Progenitor cell of endocrine pancreas (in vitro differentiated cells): Measurements from ENCODE around the gene ANGEL2. TPM values are rescaled to one million over a fixed set of nuclear protein-coding genes. Genes with fewer than 3 reads are reported as not detected.
"Not testable (repeated sequence)": the region's sequence is repeated elsewhere in the genome, so short reads cannot be mapped to it uniquely, and the experiment has no call there.

Experiments
- DNase-seq: peaks from one replicate; pipeline ENCODE4 v3.0.0; 2021; ENCODE audit warnings: low spot score; ENCODE audit not compliant: unreplicated experiment
- H3K27ac Mint-ChIP-seq: 2 replicates; pipeline ENCODE4 v1.8.0; 2021; ENCODE audit warnings: mild to moderate bottlenecking, moderate library complexity, mixed read lengths
- H3K27me3 Mint-ChIP-seq: 2 replicates; pipeline ENCODE4 v1.8.0; 2021; ENCODE audit warnings: mixed read lengths
- H3K36me3 Mint-ChIP-seq: 2 replicates; pipeline ENCODE4 v1.8.0; 2022; ENCODE audit warnings: mixed read lengths; ENCODE audit not compliant: insufficient read depth
- H3K4me1 Mint-ChIP-seq: 2 replicates; pipeline ENCODE4 v1.8.0; 2021; ENCODE audit warnings: low read depth, mixed read lengths
- H3K4me3 Mint-ChIP-seq: 2 replicates; pipeline ENCODE4 v1.8.0; 2021; ENCODE audit warnings: low read depth, mild to moderate bottlenecking, moderate library complexity, mixed read lengths
- H3K9me3 Mint-ChIP-seq: 2 replicates; pipeline ENCODE4 v1.8.0; 2021; ENCODE audit warnings: low read depth, mixed read lengths
- total RNA-seq: library from RNA; stranded (reverse); gene quantifications from 2 replicates; pipeline ENCODE4 v1.2.1, GENCODE V29; 2021
- TF ChIP-seq, protein P1 (sequence below): fragments of 200-600 bp; sonication (generic); IDR thresholded peaks from one replicate; pipeline ENCODE4 v1.5.0; 2021; ENCODE audit warnings: antibody characterized with exemption, mild to moderate bottlenecking; ENCODE audit not compliant: unreplicated experiment

Gene ANGEL2
- total RNA-seq, 1 donor from 2014 or later: 50.6 TPM

- Mint-ChIP-seq H3K27ac (no peak overlapping the region), H3K4me1 (no peaks in the 10 kb centered on the region), H3K36me3 (no peaks in the 10 kb centered on the region), H3K9me3 (peaks cover 6% of the 10 kb centered on the region), H3K4me3 (no peak overlapping the region), H3K27me3 (no peaks in the 10 kb centered on the region)
- TF ChIP-seq, protein P1, sequence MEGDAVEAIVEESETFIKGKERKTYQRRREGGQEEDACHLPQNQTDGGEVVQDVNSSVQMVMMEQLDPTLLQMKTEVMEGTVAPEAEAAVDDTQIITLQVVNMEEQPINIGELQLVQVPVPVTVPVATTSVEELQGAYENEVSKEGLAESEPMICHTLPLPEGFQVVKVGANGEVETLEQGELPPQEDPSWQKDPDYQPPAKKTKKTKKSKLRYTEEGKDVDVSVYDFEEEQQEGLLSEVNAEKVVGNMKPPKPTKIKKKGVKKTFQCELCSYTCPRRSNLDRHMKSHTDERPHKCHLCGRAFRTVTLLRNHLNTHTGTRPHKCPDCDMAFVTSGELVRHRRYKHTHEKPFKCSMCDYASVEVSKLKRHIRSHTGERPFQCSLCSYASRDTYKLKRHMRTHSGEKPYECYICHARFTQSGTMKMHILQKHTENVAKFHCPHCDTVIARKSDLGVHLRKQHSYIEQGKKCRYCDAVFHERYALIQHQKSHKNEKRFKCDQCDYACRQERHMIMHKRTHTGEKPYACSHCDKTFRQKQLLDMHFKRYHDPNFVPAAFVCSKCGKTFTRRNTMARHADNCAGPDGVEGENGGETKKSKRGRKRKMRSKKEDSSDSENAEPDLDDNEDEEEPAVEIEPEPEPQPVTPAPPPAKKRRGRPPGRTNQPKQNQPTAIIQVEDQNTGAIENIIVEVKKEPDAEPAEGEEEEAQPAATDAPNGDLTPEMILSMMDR: no peak
- DNase-seq: no peak
Measured at GRCh38 chr1:213035573-213035972, 19.9 kb upstream of the ANGEL2 start.

- TF ChIP-seq, protein P1: no peak
- H3K9me3 Mint-ChIP-seq: peaks cover 6% of the 10 kb centered on the region
- DNase-seq: no peak
- no peaks in the 10 kb centered on the region for H3K36me3 Mint-ChIP-seq
- H3K27me3 Mint-ChIP-seq: no peaks in the 10 kb centered on the region
- no peaks in the 10 kb centered on the region for H3K4me1 Mint-ChIP-seq
- H3K27ac Mint-ChIP-seq: no peak overlapping the region
- no peak overlapping the region for H3K4me3 Mint-ChIP-seq
Measured at GRCh38 chr1:213034713-213035112, 19.0 kb upstream of the ANGEL2 start.

DNA sequence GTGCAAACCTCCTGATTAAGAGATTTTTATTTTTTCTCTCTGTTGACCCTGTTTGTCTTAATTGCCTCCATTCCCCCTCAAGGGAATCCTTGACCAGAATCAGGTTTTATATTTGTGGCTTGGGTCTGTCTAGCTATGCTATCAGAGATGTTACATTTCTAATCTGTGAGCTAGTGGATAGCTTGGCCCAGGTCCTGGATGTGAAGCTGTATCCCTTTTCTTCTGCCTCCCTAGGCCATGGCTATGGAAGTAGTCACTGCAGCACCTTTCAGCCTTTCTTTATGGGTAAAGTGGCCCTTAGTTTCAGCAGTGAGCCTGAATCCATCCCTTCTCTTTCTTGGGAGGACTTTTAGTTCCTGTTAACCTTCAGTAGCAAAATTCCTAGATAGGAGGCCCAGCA lies 17.0 kb upstream of the ANGEL2 start:
- Mint-ChIP-seq H3K27me3 (no peaks in the 10 kb centered on the region), H3K27ac (no peak overlapping the region), H3K36me3 (no peaks in the 10 kb centered on the region)

DNA sequence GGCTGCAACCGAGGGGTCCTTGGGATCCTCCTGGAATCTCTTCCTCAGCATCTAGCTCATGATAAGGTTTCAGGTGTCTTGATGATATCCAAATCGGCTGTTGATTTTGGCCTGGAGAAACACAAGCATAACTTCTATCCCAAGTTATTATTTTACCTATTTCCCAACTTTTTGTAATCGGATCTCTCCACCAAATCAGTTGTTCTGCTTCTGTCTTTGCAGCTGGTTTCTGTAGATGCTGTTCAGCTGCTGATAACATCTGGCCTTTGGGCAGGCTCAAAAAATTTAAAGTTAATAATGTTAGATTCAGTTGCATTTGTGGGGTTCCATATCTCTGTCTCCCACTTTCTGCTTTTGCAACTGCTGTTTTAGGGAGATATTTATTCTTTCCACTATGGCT lies 11.4 kb upstream of the ANGEL2 start:
- H3K36me3 Mint-ChIP-seq, H3K4me1 Mint-ChIP-seq, H3K4me3 Mint-ChIP-seq, DNase-seq, H3K27me3 Mint-ChIP-seq, H3K27ac Mint-ChIP-seq: not testable (repeated sequence)
- H3K9me3 Mint-ChIP-seq: peaks cover 18% of the 10 kb centered on the region

More for the DNA sequence above, 17.0 kb upstream of the ANGEL2 start:
- Mint-ChIP-seq H3K4me3 (no peak overlapping the region), H3K4me1 (no peaks in the 10 kb centered on the region), H3K9me3 (peaks cover 6% of the 10 kb centered on the region)
- DNase-seq: no peak
- TF ChIP-seq, protein P1: no peak

- Mint-ChIP-seq H3K9me3 (peaks cover 5% of the 10 kb centered on the region), H3K36me3 (no peaks in the 10 kb centered on the region), H3K4me1 (peaks cover 2% of the 10 kb centered on the region), H3K27me3 (no peaks in the 10 kb centered on the region), H3K4me3 (no peak overlapping the region), H3K27ac (no peak overlapping the region)
- DNase-seq: no peak
- TF ChIP-seq, protein P1: no peak
Measured at GRCh38 chr1:213020016-213020415, 4.3 kb upstream of the ANGEL2 start.

GRCh38 chr1:213019450-213019849 lies 3.8 kb upstream of the ANGEL2 start:
- no peaks in the 10 kb centered on the region for H3K27me3 Mint-ChIP-seq
- peaks cover 5% of the 10 kb centered on the region for H3K4me1 Mint-ChIP-seq
- no peak overlapping the region for H3K4me3 Mint-ChIP-seq
- H3K9me3 Mint-ChIP-seq: peaks cover 4% of the 10 kb centered on the region
- no peak overlapping the region for H3K27ac Mint-ChIP-seq
- H3K36me3 Mint-ChIP-seq: no peaks in the 10 kb centered on the region
- TF ChIP-seq, protein P1: no peak
- no peak for DNase-seq
